Erythroblast (primary cell): ENCODE measurements around the gene CYP2A6.

Experiments
- GATA1 ChIP-seq: IDR thresholded peaks from 2 replicates; pipeline ENCODE4 v1.6.1; 2011; ENCODE audit warnings: low read depth, mild to moderate bottlenecking, control low read depth, low read length, moderate library complexity
- POLR2A ChIP-seq: IDR thresholded peaks from 2 replicates; pipeline ENCODE4 v1.6.1; 2011; ENCODE audit warnings: mild to moderate bottlenecking, low read length

- no peak for TF ChIP-seq POLR2A
- no peak for TF ChIP-seq GATA1
These were observed 17.5 kb upstream of the CYP2A6 start for GRCh38 chr19:40867701-40868100.
